GM19351 (cell line): Measurements from ENCODE around the gene IMMP2L.
"Not testable (repeated sequence)": the region's sequence is repeated elsewhere in the genome, so short reads cannot be mapped to it uniquely, and the experiment has no call there.

ENCODE experiments used
- ATAC-seq: cut with Tn5 transposase; IDR thresholded peaks from one replicate; pipeline ENCODE4 v1.9.1; 2021; ENCODE audit warnings: mild to moderate bottlenecking, moderate library complexity; ENCODE audit not compliant: unreplicated experiment

IMMP2L gene

DNA sequence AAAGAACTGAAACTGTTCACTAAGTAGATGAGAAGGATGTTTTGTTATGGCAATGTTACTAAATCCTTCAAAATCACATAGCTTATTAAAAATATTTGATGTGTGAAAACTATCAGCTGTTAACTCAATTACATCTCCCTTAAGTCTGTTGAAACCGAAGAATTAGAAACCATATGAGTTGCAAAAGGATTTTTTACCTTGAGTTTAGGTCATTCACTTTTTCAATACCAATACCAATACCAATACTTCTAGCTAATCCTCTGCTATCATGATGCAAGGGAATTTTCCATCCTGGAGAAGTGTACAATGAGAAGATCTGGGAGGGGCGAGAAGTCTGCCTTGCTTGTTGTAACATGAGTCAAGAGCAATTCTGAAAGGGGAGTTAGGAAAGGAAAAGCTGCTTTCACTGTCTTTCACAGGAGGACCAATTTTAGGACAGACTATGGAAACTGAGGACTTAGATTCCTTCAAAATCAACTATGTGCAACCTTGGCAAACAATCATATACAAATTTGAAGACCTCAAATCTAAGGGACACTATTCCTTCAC lies 199.7 kb downstream of the IMMP2L start:
- no peak for ATAC-seq

GRCh38 chr7:111358915-111359314 lies 203.4 kb downstream of the IMMP2L start:
- ATAC-seq = no peak

- ATAC-seq = no peak
Observed at GRCh38 chr7:111357691-111358090, 204.6 kb downstream of the IMMP2L start.

- ATAC-seq = no peak
Observed at GRCh38 chr7:111356941-111357340, 205.4 kb downstream of the IMMP2L start.

GRCh38 chr7:111352319-111352718 lies 210.0 kb downstream of the IMMP2L start:
- no peak for ATAC-seq

GRCh38 chr7:111346219-111346618 lies 216.1 kb downstream of the IMMP2L start:
- ATAC-seq = no peak

DNA sequence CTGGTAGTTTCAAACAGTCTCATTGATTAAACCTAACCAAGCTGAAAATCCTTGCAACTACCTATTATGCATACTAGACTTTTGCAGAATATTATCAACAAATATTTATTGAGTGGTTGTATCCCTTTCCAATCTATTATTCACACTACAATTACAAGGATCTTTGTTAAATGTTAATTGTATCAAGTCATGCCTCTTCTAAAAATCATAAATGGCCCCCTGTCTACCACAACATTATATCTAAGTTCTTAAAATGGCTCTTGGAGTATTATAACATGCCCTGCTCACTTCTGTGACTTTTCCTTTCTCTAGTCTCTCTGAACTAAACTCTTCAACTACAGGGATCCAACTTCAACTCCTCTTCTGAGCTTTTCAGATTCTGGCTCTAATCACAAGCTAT lies 219.3 kb downstream of the IMMP2L start:
- no peak for ATAC-seq

DNA sequence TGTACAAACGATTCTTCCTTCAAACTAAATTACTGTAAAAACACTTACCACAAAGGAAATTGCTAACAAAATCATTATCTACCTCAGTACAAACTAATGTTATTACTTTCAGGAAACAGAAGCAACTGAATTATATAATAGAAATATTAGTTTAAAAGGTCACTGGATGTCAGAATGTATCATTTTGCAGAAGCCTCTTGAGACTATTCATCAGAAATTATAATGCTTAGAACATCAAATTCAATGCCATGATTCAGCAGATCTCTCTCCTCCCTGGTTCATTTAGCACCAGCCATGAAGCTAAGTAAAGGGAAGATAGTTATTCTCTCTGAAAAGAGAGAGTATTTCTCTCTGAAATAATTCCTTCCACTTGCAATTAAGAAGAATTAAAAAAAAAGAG lies 223.3 kb downstream of the IMMP2L start:
- ATAC-seq = no peak

- ATAC-seq = no peak
Observed at GRCh38 chr7:111333010-111333409, 229.3 kb downstream of the IMMP2L start.

GRCh38 chr7:111330235-111330523 lies 232.1 kb downstream of the IMMP2L start:
- no peak for ATAC-seq

DNA sequence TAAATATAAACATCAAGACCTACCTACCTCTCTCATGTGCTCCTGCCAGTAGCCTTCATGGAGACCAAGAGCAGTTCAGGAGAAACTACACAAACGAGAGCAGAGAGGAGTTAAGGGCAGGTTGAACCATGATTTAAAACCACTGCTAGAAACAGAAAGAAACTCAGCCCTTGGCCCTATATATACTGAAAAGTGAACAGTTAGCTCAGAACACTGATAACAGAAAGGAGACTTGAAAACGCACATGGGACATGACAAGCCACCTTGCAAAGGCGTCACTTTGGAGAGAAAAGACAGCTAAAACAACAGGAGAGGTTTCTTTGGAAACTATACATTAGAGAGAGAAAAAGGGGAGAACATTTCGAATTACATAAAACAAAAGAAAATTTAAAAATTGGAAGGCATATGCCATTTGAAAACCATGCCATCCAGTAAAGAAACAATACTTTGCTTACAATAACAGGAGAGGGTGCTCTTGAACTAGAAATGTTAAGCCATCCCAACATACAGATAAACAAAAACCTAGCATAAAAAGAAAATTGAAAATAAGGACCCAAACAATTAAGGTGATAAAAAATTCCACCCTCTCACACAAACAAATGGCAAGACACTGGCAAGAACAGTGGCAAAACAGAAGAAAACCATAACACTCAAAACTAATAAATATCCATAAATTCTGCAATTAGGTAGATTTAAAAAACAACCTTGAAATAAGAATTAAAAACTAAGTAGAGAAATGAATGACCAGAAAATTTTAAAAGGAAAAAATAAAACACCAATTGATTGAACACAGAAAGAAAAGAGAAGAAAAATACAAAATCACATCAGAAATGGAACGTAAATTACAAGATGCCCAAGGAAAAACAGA lies 232.7 kb downstream of the IMMP2L start:
- no peak for ATAC-seq

GRCh38 chr7:111328487-111328886 lies 233.8 kb downstream of the IMMP2L start:
- no peak for ATAC-seq

DNA sequence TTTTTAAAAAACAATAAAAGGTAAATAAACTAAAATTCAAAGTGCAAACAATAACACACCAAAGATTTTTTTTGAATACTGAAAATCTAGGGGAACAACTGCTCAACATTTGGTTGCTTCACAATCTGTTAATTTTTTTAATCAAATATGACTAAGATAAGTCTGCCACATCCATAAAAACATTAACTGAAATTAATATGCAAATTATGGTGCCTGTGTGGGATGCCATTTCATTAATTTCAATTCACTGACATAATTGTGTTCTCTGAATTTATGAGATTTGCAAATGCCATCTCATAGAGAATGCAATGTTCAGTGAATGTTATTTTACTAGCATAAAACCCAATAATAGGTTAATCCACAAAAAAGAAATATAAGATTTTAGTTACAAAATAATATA lies 237.5 kb downstream of the IMMP2L start:
- ATAC-seq = no peak

GRCh38 chr7:111324228-111324627 lies 238.1 kb downstream of the IMMP2L start:
- peak; percentile 71 for ATAC-seq

GRCh38 chr7:111323670-111324069 lies 238.6 kb downstream of the IMMP2L start:
- ATAC-seq = not testable (repeated sequence)

- peak; percentile 41 for ATAC-seq
Observed at GRCh38 chr7:111320133-111320532, 242.2 kb downstream of the IMMP2L start.

GRCh38 chr7:111312966-111313365 lies 249.3 kb downstream of the IMMP2L start:
- ATAC-seq = no peak

DNA sequence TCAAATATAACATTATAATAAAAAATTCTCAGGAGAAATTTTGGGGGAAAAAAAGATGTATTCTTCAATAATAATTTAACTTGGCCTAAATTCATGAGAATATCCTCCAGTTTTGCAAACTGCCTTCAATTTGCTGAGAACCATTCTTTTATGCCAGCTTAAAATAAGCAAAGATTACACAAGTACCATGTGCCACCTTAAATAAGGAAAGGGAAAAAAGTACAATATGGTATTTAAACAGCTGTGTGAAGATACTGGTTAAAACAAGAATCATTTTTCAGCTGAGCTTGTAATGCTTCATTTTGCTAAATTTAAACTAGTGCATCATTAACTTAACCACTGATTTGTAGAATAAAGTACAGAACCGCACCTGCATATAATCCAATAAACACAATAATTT lies 253.6 kb downstream of the IMMP2L start:
- ATAC-seq = no peak

DNA sequence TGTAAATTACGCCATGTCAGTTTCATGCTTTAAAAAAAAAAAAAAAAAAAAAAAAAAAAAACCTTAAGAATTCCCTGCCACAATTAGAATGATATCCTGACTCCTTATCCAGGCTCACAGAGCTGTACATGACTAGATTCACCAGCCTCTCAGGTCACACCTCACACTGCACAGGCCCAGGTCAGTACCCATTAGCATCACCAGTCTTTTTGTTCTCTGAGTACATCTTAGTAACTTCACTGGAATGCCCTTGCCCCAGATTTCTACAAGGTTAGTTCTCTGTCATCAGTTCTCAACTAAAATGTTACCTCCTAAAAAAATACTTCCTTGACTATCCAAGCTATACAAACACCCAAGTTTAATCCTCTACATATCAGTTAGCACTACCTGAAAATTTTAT lies 260.4 kb downstream of the IMMP2L start:
- no peak for ATAC-seq

- no peak for ATAC-seq
Observed at GRCh38 chr7:111294494-111294893, 267.8 kb downstream of the IMMP2L start.

- ATAC-seq = no peak
Observed at GRCh38 chr7:111292026-111292470, 270.2 kb downstream of the IMMP2L start.

DNA sequence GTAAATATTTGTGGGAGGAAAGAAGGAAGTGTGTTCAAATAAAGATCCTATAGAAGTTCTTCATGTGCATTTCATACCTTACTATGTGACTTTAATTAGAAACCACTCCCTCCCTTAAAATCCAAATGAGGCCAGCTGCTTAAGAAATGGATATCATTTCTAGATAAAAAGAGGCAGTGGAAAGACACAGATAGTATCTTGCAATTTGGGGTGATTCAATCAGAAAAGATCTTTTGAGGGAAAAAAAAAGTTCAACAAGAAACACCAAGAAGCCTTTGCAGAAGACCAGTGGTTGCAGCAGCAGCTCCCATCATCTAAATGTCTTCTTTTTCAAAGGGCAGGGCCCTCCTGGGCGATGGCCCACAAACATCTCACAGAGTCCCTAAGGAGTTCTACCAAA lies 271.3 kb downstream of the IMMP2L start:
- ATAC-seq = no peak

DNA sequence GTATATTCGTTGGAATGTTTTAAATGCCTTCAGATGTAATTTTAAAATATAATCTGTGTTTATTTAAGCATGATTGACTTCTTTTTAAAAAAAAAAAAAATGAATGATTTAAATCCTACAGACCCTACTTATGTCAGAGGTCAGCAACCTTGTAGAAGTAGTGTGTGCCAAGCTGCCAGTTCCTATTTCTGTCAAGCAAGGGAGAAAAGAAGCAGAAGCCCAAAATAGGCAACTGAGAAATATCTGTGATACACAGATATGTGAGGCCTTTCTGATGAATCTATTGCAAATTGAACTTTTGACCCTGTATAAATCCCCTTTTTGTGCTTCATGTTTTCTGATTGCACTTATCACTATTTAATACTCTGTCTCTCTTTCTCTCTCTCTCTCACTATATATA lies 271.9 kb downstream of the IMMP2L start:
- ATAC-seq = no peak
